HG02884 (cell line): ENCODE results near the gene RASL12.
"Not testable (repeated sequence)": the region's sequence is repeated elsewhere in the genome, so short reads cannot be mapped to it uniquely, and the experiment has no call there.

Experiments used
- ATAC-seq: cut with Tn5 transposase; IDR thresholded peaks from one replicate; pipeline ENCODE4 v1.9.1; 2021; ENCODE audit warnings: mild to moderate bottlenecking, moderate library complexity; ENCODE audit not compliant: unreplicated experiment

Gene RASL12

DNA sequence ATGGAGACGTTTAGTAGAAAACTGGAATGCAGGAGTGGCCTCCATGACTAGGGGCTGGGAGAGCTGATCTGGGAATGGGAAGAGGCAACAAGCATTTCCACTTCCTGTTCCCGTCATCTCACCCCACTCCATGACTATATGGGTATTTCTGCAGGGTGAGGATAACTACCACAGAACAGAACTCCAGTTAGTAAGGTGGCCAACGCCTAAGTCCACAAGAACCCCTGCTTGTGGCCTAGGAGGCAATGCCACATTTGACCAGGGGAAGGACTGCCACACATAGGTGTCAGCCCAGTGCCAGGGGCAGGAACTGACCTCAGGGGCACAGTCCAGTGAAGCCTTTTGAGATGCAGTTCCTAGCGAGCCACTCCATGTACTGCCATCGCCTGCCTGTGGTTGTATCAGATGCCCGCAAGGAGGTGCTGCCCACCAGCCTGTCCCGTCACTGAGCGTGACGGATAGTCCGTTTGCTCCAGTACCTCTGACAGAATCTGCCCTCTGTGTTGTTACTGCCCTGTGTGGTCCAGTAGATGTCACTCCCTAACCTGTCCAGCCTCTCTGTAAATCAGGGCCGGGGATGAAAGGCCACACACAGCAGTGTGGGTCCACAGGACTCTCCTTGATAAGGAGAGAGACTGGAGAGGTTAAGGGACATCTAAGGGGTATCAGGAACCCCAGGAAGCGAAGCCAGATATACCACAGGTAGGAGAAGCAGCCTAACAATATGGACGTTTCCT is 34.8 kb downstream of the RASL12 start:
- no peak for ATAC-seq

DNA sequence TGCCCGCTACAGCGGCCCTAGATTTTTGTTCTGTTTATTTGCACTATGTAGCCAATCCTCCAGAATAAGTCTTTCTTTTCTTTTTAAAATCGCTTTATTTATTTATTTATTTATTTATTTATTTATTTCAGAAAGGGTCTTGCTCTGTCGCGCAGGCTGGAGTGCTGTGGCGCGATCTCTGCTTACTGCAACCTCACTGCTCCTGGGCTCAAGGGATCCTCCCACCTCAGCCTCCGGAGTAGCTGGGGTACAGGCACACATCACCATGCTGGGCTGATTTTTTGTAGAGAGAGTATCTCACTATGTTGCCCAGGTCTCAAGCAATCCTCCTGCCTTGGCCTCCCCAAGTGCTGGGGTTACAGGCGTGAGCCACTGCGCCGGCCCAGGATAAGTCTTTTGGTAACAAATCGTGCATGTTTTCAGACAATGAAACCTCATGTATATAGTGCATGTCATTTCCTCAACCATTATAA is 38.0 kb downstream of the RASL12 start:
- ATAC-seq: no peak

DNA sequence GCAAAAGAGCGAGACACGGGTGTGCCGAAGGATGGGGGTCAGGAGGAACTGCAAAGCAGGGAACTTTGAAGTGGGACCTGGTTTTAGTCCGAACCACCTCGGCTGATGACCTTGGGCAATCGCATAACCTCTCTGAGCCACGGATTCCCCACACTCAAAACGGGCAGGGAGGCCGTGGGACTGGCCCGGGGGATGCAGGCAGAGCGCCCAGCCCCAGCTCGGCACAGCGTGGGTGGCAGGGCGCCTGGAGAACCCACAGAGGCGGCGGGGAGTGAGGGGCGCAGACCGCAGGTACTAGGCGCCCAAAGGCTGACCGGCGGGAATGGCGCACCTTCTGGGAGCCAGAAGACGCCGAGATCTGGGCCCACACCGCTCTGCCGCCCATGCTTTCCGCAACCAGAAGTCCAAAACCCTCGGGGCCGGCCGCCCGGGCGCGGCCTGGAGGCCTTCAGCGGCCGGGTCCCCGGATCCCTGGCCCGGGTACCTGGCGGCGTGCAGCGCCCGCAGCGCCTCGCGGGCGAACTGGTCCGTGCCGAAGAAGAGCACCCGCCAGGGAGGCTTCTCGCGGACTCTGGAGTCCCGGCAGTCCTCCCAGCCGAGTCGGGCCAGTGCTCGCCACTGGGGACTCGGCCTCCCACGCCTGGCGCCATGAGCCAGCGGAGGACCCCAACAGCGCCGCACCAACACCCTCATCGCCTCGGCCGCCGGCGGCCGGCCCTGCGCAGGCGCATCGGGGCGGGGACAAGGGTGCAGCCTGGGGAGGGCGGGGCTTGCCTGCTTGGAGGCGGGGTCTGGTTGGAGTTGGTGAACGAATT is 38.7 kb downstream of the RASL12 start, which contains the start of gene MTFMT:
Gene MTFMT, minus strand, starts transcription at position 719 of the 815 bp plus-strand sequence. Its CDS starts 26 bp downstream, at position 693.
- ATAC-seq: peak; percentile 68

DNA sequence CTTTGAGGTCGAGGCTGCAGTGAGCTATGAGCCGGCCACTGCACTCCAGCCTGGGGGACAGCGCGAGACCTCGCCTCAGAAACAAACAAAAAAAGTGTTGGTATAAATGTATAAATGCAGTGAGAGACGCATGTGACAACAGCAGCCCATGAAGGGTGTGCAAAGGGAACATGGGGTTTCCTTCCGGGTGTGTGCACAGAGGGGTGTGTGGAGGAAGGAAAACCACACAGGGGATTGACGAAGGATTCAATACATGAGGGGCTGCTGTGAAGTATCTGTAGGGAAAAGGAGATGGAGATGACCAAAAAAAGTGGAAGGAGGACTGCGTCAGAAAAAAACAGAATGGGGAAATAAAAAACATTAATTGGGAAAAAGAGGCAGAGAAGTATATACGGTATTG is 39.5 kb downstream of the RASL12 start:
- no peak for ATAC-seq

DNA sequence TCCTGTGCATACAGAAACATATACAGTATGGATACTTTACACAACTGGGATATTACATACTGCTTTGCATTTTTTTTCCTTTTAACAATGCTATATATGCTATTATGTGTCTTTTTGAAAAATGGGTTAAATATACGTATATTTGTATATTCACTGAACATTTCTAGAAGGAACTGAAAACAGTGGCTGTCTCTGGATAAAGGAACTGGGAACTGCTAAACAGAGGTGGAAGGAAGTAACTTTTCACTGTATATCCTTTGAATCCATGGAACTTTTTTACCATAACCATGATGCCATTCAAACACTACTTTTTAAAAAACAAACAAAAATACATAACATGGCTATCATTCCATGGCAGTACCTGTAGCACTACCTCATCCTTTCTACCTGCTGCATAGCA is 40.2 kb downstream of the RASL12 start:
- no peak for ATAC-seq

DNA sequence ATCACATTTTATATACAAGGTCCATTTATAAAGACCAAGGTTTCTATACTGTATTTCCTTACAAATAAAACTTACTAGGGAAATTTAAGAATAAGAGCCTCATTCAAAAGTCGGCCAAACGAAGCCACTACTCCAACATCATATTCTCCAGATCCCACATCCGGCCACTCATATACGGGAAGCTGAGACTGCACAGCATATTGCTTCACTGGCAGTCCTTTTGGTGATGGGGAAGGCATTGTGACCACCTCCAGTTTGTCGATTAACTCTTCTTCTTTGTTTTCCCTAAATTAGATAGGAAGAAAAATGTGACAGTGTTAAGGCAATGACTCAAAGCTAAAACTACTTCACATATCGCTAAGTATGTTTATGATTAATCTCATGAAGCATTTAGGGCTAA is 41.0 kb downstream of the RASL12 start:
- ATAC-seq: no peak

DNA sequence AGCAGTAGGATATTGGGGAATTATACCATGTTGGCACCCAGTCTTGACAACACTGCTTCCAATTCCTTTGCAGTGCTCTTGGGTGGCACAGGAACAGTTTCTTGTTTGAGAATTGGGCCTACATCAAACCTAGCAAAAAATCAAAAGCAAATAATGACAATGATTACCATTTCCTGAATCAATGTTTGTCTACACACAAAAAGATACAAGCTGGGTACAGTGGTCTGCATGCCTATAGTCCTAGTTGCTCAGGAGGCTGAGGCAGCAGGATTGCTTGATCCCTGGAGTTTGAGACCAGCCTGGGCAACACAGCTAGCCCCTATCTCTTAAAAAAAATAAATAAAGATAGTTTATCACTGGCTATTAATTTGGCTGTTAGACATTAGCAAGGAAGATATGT is 46.3 kb downstream of the RASL12 start:
- no peak for ATAC-seq

DNA sequence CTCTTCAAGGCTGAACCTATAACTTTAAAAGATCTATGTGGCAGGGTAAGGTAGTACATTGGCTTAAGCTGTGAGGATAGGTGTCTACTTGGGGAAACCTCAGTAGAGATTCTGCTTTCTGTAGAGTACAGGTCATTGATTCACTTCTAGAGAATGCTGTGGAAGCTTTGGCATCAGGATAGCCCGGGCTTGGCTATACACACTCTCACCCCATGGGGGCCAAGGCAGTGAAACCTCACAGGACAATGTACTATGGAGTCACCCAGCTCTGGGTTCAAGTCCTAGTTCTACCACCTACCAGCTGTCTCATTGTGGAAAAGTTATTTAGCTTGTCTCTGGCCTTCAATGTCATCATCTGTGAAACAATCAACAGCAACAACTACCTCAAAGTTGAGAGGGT is 47.4 kb downstream of the RASL12 start:
- ATAC-seq: no peak

DNA sequence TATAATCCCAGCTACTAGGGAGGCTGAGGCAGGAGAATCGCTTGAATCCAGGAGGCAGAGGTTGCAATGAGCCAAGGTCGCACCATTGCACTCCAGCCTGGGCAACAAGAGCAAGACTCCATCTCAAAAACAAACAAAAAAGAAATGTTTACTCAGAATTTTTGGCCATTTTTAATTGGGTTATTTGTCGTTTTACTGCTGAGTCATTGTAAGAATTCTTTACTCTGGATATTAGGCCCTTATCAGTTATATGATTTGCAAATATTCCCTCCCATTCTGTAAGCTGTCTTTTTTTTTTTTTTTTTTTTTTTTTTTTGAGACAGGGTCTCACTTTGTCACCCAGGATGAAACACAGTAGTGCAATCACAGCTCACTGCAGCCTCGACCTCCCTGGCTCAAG is 56.6 kb downstream of the RASL12 start:
- ATAC-seq: not testable (repeated sequence)

DNA sequence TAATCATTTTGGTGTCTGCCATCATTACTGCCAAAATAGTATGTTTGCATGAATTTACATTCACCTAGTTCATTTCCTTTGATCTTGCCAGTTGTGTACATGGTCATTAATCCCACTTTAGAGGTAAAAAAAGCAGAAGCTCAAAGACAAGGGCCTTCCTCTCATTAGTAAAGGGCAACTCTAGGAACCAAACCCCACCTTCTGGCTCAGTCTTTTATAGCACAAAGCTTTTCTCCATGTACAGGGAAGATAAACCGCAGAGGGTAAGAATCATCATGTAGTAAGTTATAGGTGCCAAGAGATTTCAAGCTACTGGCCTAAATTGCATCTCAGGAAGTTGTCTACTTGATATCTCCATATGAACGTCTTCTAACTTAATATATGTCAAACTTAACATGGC is 58.8 kb downstream of the RASL12 start:
- ATAC-seq: no peak

DNA sequence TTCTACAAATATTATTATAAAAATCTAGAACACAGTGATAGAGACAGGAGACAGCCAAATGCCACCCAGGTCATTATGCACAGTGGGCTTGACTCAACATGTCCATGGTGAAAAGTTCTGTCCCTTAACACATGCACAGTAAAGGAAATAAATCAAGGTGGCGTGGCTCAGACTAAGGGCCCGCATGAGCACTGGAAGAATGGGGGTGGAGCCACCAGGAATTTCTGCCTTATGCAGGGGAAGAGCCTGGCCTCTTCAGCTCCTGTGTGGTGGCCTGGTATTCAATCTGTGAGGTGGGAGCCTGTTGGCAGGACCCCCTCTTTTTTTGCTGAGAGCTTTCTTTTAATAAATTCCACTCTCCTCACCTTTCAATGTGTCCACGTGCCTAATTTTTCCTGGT is 60.9 kb downstream of the RASL12 start:
- no peak for ATAC-seq

DNA sequence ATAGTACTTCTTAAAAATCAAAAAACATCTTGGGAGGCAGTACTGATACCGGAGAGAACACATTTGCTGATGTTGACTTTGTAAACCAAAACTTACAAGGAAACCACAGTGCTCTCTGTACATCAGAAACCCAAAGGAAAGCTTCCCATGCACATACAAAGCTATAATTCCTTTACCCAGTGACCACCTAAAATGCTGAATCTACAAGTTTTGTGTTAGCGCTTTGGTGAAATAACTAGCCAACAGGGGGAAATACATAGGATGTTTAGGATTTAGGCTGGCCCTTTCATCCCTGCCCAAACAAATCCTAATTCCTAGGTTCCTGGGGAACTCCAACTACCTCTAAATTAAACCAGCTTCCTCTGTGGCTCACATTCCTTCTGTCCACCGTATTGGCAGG is 62.8 kb downstream of the RASL12 start:
- ATAC-seq: no peak
